MCF 10A (cell line): ENCODE results near the gene ATP1B1. TPM values are rescaled to one million over a fixed set of nuclear protein-coding genes. Genes with fewer than 3 reads are reported as not detected.

Experiments used
- BruUV-seq: library from RNA; stranded (reverse); fragments of 400-500 nt; replicated peaks from 2 replicates; lab custom pipeline; 2021; lab: Mats Ljungman, UMichigan
- CTCF ChIA-PET: fragments of 300-600 bp; sonication (Branson Sonifier 250); formaldehyde crosslinking; extraction: SDS; loops from one replicate; lab custom pipeline; 2021; ENCODE audit warnings: antibody characterized with exemption, inconsistent platforms; lab: Yijun Ruan, JAX
- POLR2A ChIA-PET: fragments of 300-600, 350-650 bp; sonication (Branson Sonifier 250); formaldehyde crosslinking; extraction: SDS; loops from one replicate; lab custom pipeline; 2020; ENCODE audit warnings: antibody characterized with exemption, inconsistent platforms; lab: Yijun Ruan, JAX
- DNase-seq: peaks from one replicate; pipeline ENCODE4 v3.0.0-alpha.2; 2018; ENCODE audit not compliant: unreplicated experiment
- H3K27ac Mint-ChIP-seq: one replicate; pipeline ENCODE4 v1.8.0; 2022; ENCODE audit warnings: mild to moderate bottlenecking, low read depth, mixed read lengths; ENCODE audit not compliant: unreplicated experiment
- H3K27me3 Mint-ChIP-seq: one replicate; pipeline ENCODE4 v1.8.0; 2022; ENCODE audit warnings: mixed read lengths; ENCODE audit not compliant: insufficient read depth, unreplicated experiment
- H3K36me3 Mint-ChIP-seq: one replicate; pipeline ENCODE4 v1.8.0; 2022; ENCODE audit warnings: mild to moderate bottlenecking, moderate library complexity, mixed read lengths; ENCODE audit not compliant: insufficient read depth, unreplicated experiment
- H3K4me1 Mint-ChIP-seq: one replicate; pipeline ENCODE4 v1.8.0; 2022; ENCODE audit warnings: mixed read lengths; ENCODE audit not compliant: insufficient read depth, unreplicated experiment
- H3K4me3 Mint-ChIP-seq: one replicate; pipeline ENCODE4 v1.8.0; 2022; ENCODE audit warnings: mild to moderate bottlenecking, moderate library complexity, mixed read lengths; ENCODE audit not compliant: unreplicated experiment
- H3K9me3 Mint-ChIP-seq: one replicate; pipeline ENCODE4 v1.8.0; 2022; ENCODE audit warnings: mixed read lengths; ENCODE audit not compliant: unreplicated experiment
- CTCF ChIP-seq: fragments of 200-600 bp; IDR thresholded peaks from one replicate; pipeline ENCODE4 v1.8.0; 2022; ENCODE audit warnings: antibody characterized with exemption, mild to moderate bottlenecking; ENCODE audit not compliant: unreplicated experiment
- intact Hi-C: fragments of 100-400 bp; cut with micrococcal nuclease; formaldehyde crosslinking; loops from 2 replicates; pipeline ENCODE4 v1.14.1; 2022
- total RNA-seq: library from RNA; stranded (reverse); gene quantifications from 2 replicates; pipeline ENCODE4 v1.2.3, GENCODE V29; 2022

Gene ATP1B1
- total RNA-seq, 1 experiment from 2014 or later = 20.0 TPM

GRCh38 chr1:169089776-169090175 is 16.7 kb upstream of the ATP1B1 start:
- BruUV-seq = no TSS peak
- intact Hi-C loops = no loop called here
- POLR2A ChIA-PET = no interaction called here
- H3K9me3 Mint-ChIP-seq = no peaks in the 10 kb centered on the region
- H3K36me3 Mint-ChIP-seq = no peaks in the 10 kb centered on the region
- DNase-seq = no peak
- no peaks in the 10 kb centered on the region for H3K27me3 Mint-ChIP-seq
- no peak for TF ChIP-seq CTCF
- H3K4me1 Mint-ChIP-seq = no peaks in the 10 kb centered on the region
- CTCF ChIA-PET = interaction anchor here (0.6 to 1.6 kb wide), 6 partner anchors 10 to 495 kb away, joined by 3 to 5 read pairs (median 3); no protein-coding TSS in a partner anchor
- no peak overlapping the region for H3K4me3 Mint-ChIP-seq
- no peak overlapping the region for H3K27ac Mint-ChIP-seq

- BruUV-seq = no TSS peak
- intact Hi-C loops = no loop called here
- ChIA-PET POLR2A (interaction anchor here (1.1 kb wide), 1 partner anchor 9 kb away, joined by 3 read pairs; no protein-coding TSS in a partner anchor), CTCF (interaction anchor here (0.6 to 1.6 kb wide), 5 partner anchors 11 to 487 kb away, joined by 3 read pairs; no protein-coding TSS in a partner anchor)
- DNase-seq = no peak
- Mint-ChIP-seq H3K4me1 (no peaks in the 10 kb centered on the region), H3K27me3 (no peaks in the 10 kb centered on the region), H3K4me3 (no peak overlapping the region), H3K27ac (no peak overlapping the region), H3K9me3 (no peaks in the 10 kb centered on the region), H3K36me3 (no peaks in the 10 kb centered on the region)
- no peak for TF ChIP-seq CTCF
These were observed 16.1 kb upstream of the ATP1B1 start for GRCh38 chr1:169090308-169090899.

- no TSS peak for BruUV-seq
- ChIA-PET CTCF (interaction anchor here (1.0 to 1.6 kb wide), 2 partner anchors 43 to 487 kb away, joined by 3 read pairs; no protein-coding TSS in a partner anchor), POLR2A (interaction anchor here (1.1 kb wide), 1 partner anchor 10 kb away, joined by 3 read pairs; no protein-coding TSS in a partner anchor)
- no peak for TF ChIP-seq CTCF
- no peaks in the 10 kb centered on the region for H3K36me3 Mint-ChIP-seq
- H3K4me3 Mint-ChIP-seq = no peak overlapping the region
- DNase-seq = no peak
- intact Hi-C loops = no loop called here
- H3K4me1 Mint-ChIP-seq = no peaks in the 10 kb centered on the region
- H3K27ac Mint-ChIP-seq = no peak overlapping the region
- H3K27me3 Mint-ChIP-seq = no peaks in the 10 kb centered on the region
- H3K9me3 Mint-ChIP-seq = no peaks in the 10 kb centered on the region
These were observed 15.6 kb upstream of the ATP1B1 start for GRCh38 chr1:169090900-169091311.

GRCh38 chr1:169091480-169091941 is 15.0 kb upstream of the ATP1B1 start:
- Mint-ChIP-seq H3K4me1 (no peaks in the 10 kb centered on the region), H3K27me3 (no peaks in the 10 kb centered on the region), H3K9me3 (no peaks in the 10 kb centered on the region), H3K4me3 (no peak overlapping the region), H3K27ac (no peak overlapping the region), H3K36me3 (no peaks in the 10 kb centered on the region)
- DNase-seq = no peak
- CTCF ChIA-PET = interaction anchor here (0.6 to 1.1 kb wide), 2 partner anchors 11 to 18 kb away, joined by 3 to 4 read pairs; no protein-coding TSS in a partner anchor
- no TSS peak for BruUV-seq
- intact Hi-C loops = no loop called here
- TF ChIP-seq CTCF = no peak
- POLR2A ChIA-PET = interaction anchor here (1.1 to 1.2 kb wide), 2 partner anchors 10 to 16 kb away, joined by 3 read pairs; no protein-coding TSS in a partner anchor
